Testis (tissue), 3 donors: ENCODE measurements around the gene EXOC4. TPM values are rescaled to one million over a fixed set of nuclear protein-coding genes. Genes with fewer than 3 reads are reported as not detected.

Source experiments
- DNase-seq: peaks from one replicate; pipeline ENCODE4 v3.0.0-alpha.2; 2019
- H3K27ac ChIP-seq, 2 donors: fragments of 200-600 bp; sonication (generic); one replicate each; pipeline ENCODE4 v1.5.1; 2019
- H3K27me3 ChIP-seq: fragments of 200-600 bp; sonication (generic); one replicate; pipeline ENCODE4 v1.5.1; 2019
- H3K36me3 ChIP-seq: fragments of 200-600 bp; sonication (generic); one replicate; pipeline ENCODE4 v1.5.1; 2017; ENCODE audit warnings: low read depth; ENCODE audit errors: missing control alignments
- H3K4me1 ChIP-seq: fragments of 200-600 bp; sonication (generic); one replicate; pipeline ENCODE4 v1.5.1; 2019
- H3K4me3 ChIP-seq, 2 donors: fragments of 200-600 bp; sonication (generic); one replicate each; pipeline ENCODE4 v1.5.1; 2017 to 2019
- H3K9me3 ChIP-seq: fragments of 200-600 bp; sonication (generic); one replicate; pipeline ENCODE4 v1.5.1; 2017
- POLR2A ChIP-seq: fragments of 450-650 bp; IDR thresholded peaks from one replicate; pipeline ENCODE4 v1.6.1; 2017; ENCODE audit warnings: antibody characterized with exemption, mild to moderate bottlenecking, moderate library complexity
- WGBS, 2 donors: methylation state at CpG; one replicate each; pipeline ENCODE4 v1.1.5; 2018; 5-methylcytosine and 5-hydroxymethylcytosine counted together
- intact Hi-C: fragments of 100-400 bp; cut with DNase I; formaldehyde crosslinking; loops from one replicate; pipeline ENCODE4 v1.15.1; 2023; ENCODE audit warnings: low total_unique reads
- polyA plus RNA-seq: library from polyadenylated mRNA; stranded (reverse); fragments of 350-450 nt; fragmentation: Illumina TruSeq; extraction: RNeasy Lipid Tissue Mini Kit (QIAGEN cat#74804); gene quantifications from one replicate; pipeline ENCODE4 v1.2.3, GENCODE V29; 2014; ENCODE audit warnings: low read depth, low replicate concordance; ENCODE audit not compliant: insufficient read depth
- total RNA-seq, 2 donors: library from RNA; depleted of rRNA; stranded (reverse); fragments of >200 nt; gene quantifications; one replicate each; pipeline ENCODE4 v1.2.3, GENCODE V29; 2016
- TF ChIP-seq, protein P1 (sequence below), 3 experiments: fragments of 450-650 bp in 2 of 3; fragments of 200-600 bp in 1 of 3; sonication (generic) in 1 of 3; IDR thresholded peaks; one replicate each; pipeline ENCODE4 v1.5.1; 2016 to 2019; ENCODE audit warnings: antibody characterized with exemption in 3 of 3, mild to moderate bottlenecking in 2 of 3, moderate library complexity in 1 of 3

Gene EXOC4
- total and polyA plus RNA-seq, 3 donors from 2014 or later, result 47.4 to 169 (median 142) TPM

DNA sequence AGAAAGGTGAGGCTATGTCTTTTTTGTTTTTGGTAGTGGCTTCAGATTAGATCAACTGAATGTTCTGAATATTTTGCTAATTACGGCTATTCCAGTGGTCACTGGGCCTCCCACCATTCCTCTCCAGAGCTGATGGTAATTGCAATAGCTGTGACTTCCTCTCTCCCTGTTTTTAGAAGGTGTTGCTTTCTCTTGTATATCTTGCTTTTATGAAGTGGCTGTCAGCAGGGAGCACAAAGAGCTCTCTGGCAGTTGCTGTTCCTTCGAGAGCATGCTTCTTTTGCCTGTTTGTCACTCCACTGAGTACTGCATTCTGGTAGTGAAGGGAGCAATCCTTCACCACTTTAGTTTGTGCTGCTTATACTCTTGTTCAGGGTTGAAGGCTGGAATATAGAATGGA is 133.3 kb downstream of the EXOC4 start:
- intact Hi-C loops, result no loop called here
- Histone ChIP-seq H3K27me3 (no peaks in the 10 kb centered on the region), H3K27ac (no peak overlapping the region), H3K4me1 (no peaks in the 10 kb centered on the region), H3K4me3 (no peak overlapping the region), H3K9me3 (no peaks in the 10 kb centered on the region), H3K36me3 (no peaks in the 10 kb centered on the region)
- TF ChIP-seq, protein P1, sequence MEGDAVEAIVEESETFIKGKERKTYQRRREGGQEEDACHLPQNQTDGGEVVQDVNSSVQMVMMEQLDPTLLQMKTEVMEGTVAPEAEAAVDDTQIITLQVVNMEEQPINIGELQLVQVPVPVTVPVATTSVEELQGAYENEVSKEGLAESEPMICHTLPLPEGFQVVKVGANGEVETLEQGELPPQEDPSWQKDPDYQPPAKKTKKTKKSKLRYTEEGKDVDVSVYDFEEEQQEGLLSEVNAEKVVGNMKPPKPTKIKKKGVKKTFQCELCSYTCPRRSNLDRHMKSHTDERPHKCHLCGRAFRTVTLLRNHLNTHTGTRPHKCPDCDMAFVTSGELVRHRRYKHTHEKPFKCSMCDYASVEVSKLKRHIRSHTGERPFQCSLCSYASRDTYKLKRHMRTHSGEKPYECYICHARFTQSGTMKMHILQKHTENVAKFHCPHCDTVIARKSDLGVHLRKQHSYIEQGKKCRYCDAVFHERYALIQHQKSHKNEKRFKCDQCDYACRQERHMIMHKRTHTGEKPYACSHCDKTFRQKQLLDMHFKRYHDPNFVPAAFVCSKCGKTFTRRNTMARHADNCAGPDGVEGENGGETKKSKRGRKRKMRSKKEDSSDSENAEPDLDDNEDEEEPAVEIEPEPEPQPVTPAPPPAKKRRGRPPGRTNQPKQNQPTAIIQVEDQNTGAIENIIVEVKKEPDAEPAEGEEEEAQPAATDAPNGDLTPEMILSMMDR (IDR thresholded peaks at IDR 0.05), result no peak
- no peak for TF ChIP-seq POLR2A
- DNase-seq, result no peak
- WGBS, 2 donors, result 91 to 93% methylated on average over 2 of the region's 2 CpGs

DNA sequence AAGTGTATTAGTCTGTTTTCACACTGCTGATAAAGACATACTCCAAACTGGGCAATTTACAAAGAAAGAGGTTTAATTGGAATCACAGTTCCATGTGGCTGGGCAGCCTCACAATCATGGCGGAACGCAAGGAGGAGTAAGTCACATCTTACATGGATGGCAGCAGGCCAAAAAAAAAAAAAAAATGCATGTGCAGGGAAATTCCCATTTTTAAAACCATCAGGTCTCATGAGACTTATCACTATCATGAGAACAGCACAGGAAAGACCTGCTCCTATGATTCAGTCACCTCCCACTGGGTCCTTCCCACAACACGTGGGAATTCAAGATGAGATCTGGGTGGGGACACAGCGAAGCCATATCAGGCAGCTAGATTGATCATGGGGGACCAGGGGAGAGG is 136.8 kb downstream of the EXOC4 start:
- no peak overlapping the region for H3K4me3 ChIP-seq
- WGBS, 2 donors, result 89 to 90% methylated on average over 4 of the region's 4 CpGs
- intact Hi-C loops, result no loop called here
- no peak for TF ChIP-seq POLR2A
- TF ChIP-seq, protein P1 (IDR thresholded peaks at IDR 0.05), result no peak
- no peaks in the 10 kb centered on the region for H3K27me3 ChIP-seq
- DNase-seq, result no peak
- H3K9me3 ChIP-seq, result no peaks in the 10 kb centered on the region
- no peak overlapping the region for H3K27ac ChIP-seq
- no peaks in the 10 kb centered on the region for H3K36me3 ChIP-seq
- H3K4me1 ChIP-seq, result no peaks in the 10 kb centered on the region

DNA sequence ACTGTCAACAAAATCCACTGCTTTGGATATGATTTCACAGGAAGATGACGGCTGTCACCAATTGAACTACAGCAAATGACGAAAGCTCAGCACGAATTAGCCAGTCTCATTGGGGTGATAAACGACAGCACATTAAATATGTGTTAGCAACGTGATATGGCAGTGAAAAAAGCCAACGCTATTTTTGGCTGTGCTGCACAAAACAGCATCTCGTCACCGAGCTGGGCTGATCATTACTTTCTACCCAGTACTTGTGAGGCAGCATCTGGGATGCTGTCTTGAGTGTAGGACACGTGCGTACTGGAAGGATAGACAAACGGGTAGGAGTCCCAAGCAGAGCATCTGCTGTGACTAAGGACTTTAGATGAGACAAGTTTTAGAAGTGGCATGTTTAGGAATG is 138.3 kb downstream of the EXOC4 start:
- 89 to 94% methylated on average over 11 of the region's 11 CpGs for WGBS, 2 donors
- Histone ChIP-seq H3K27me3 (no peaks in the 10 kb centered on the region), H3K9me3 (no peaks in the 10 kb centered on the region), H3K4me1 (no peaks in the 10 kb centered on the region), H3K27ac (no peak overlapping the region), H3K4me3 (no peak overlapping the region), H3K36me3 (no peaks in the 10 kb centered on the region)
- TF ChIP-seq, protein P1 (IDR thresholded peaks at IDR 0.05), result no peak
- TF ChIP-seq POLR2A, result no peak
- intact Hi-C loops, result no loop called here
- DNase-seq, result no peak

DNA sequence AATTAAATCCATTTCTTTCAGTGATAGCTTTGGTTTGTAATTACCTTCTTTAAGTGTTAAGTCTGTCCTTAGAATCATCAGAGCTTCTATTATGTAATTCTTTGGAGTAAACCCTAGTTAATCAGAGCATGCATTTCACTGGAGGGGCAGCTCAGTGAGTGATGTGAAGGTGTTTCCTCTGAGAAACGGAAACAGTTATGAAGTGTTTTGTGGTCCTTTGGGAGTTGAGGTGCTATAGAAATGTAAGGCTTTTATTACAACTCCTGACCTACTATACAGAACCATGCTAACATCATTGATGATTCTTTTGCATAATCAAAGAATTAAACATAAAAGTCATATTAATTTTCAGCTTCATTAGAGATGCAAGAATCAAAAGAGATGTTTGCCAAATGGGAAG is 141.5 kb downstream of the EXOC4 start:
- no peak for DNase-seq
- Histone ChIP-seq H3K4me3 (no peak overlapping the region), H3K36me3 (no peaks in the 10 kb centered on the region), H3K4me1 (no peaks in the 10 kb centered on the region), H3K27ac (no peak overlapping the region), H3K27me3 (no peaks in the 10 kb centered on the region), H3K9me3 (no peaks in the 10 kb centered on the region)
- TF ChIP-seq POLR2A, result no peak
- TF ChIP-seq, protein P1 (IDR thresholded peaks at IDR 0.05), result no peak
- intact Hi-C loops, result no loop called here
- WGBS, 2 donors, result 77 to 78% methylated on average over 1 of the region's 1 CpG

DNA sequence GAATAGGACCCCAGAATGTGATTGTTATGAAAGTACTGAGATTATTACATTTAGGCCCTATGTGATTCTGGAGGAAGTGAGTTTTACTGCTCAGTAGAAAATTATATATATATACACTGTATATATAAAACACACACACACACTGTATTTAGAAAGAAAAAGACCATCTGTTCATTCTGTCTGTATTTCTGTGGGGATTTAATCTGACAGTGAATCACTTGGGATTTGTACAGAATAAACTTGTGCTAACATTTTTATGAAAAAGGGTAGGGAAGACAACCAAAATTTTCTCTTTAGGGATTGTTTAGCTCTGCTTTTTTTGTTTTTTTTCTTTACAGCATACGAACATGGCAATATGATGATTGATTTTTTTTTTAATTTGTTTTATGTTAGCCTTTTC is 142.7 kb downstream of the EXOC4 start:
- no peaks in the 10 kb centered on the region for H3K4me1 ChIP-seq
- no peaks in the 10 kb centered on the region for H3K36me3 ChIP-seq
- H3K9me3 ChIP-seq, result no peaks in the 10 kb centered on the region
- intact Hi-C loops, result no loop called here
- no peaks in the 10 kb centered on the region for H3K27me3 ChIP-seq
- H3K4me3 ChIP-seq, result no peak overlapping the region
- no peak overlapping the region for H3K27ac ChIP-seq
- TF ChIP-seq, protein P1 (IDR thresholded peaks at IDR 0.05), result no peak
- TF ChIP-seq POLR2A, result no peak
- WGBS, 2 donors, result 86 to 95% methylated on average over 1 of the region's 1 CpG
- DNase-seq, result no peak
